MM.1S (cell line): Measurements from ENCODE around the gene SHOC2.

Experiments used
- DNase-seq: peaks from one replicate; pipeline ENCODE4 v3.0.0-alpha.2; 2015
- H2AFZ ChIP-seq: fragments of 300-600 bp; sonication (generic); 2 replicates; pipeline ENCODE4 v1.6.0; 2016; ENCODE audit warnings: antibody characterized with exemption, low read length
- H3F3A ChIP-seq: fragments of 300-600 bp; sonication (generic); 2 replicates; pipeline ENCODE4 v1.6.1; 2016; ENCODE audit warnings: mild to moderate bottlenecking, antibody characterized with exemption, low read length, moderate library complexity, mixed read lengths; ENCODE audit not compliant: insufficient read depth
- H3K27ac ChIP-seq: fragments of 300-600 bp; sonication (generic); 2 replicates; pipeline ENCODE4 v1.5.1; 2016; ENCODE audit warnings: mild to moderate bottlenecking, low read length
- H3K27me3 ChIP-seq: fragments of 300-600 bp; sonication (generic); replicated peaks from 2 replicates; pipeline ENCODE4 v1.6.0; 2016; ENCODE audit warnings: low read length; ENCODE audit not compliant: insufficient read depth
- H3K36me3 ChIP-seq: fragments of 300-600 bp; sonication (generic); replicated peaks from 2 replicates; pipeline ENCODE4 v1.6.1; 2016; ENCODE audit warnings: mild to moderate bottlenecking, low read length, mixed read lengths; ENCODE audit not compliant: insufficient read depth
- H3K4me1 ChIP-seq: fragments of 300-600 bp; sonication (generic); 2 replicates; pipeline ENCODE4 v1.6.1; 2016; ENCODE audit warnings: low read length, mixed read lengths
- H3K4me2 ChIP-seq: fragments of 300-600 bp; sonication (generic); 2 replicates; pipeline ENCODE4 v1.6.0; 2016; ENCODE audit warnings: low read depth, low read length
- H3K4me3 ChIP-seq: fragments of 300-600 bp; sonication (generic); 2 replicates; pipeline ENCODE4 v1.5.1; 2016; ENCODE audit warnings: low read length, mixed read lengths
- H3K79me2 ChIP-seq: fragments of 300-600 bp; sonication (generic); 2 replicates; pipeline ENCODE4 v1.6.1; 2016; ENCODE audit warnings: mixed run types, low read length, mixed read lengths
- H3K9ac ChIP-seq: fragments of 300-600 bp; sonication (generic); 2 replicates; pipeline ENCODE4 v1.6.1; 2016; ENCODE audit warnings: low read length, mixed read lengths
- H3K9me2 ChIP-seq: fragments of 300-600 bp; sonication (generic); replicated peaks from 2 replicates; pipeline ENCODE4 v1.6.1; 2016; ENCODE audit warnings: mild to moderate bottlenecking, low read length, mixed read lengths; ENCODE audit not compliant: insufficient read depth
- H3K9me3 ChIP-seq: fragments of 300-600 bp; sonication (generic); replicated peaks from 2 replicates; pipeline ENCODE4 v1.6.1; 2016; ENCODE audit warnings: mild to moderate bottlenecking, low read length, mixed read lengths; ENCODE audit not compliant: insufficient read depth
- H4K20me1 ChIP-seq: fragments of 300-600 bp; sonication (generic); 2 replicates; pipeline ENCODE4 v1.6.1; 2016; ENCODE audit warnings: mild to moderate bottlenecking, low read length, moderate library complexity, mixed read lengths; ENCODE audit not compliant: insufficient read depth
- EZH2 ChIP-seq: fragments of 300-600 bp; sonication (generic); optimal IDR thresholded peaks from 2 replicates; pipeline ENCODE3; 2017; ENCODE audit warnings: low read depth, mild to moderate bottlenecking, antibody characterized with exemption, low read length, mixed read lengths
- EZH2phosphoT487 ChIP-seq: fragments of 300-600 bp; sonication (generic); IDR thresholded peaks from 2 replicates; pipeline ENCODE4 v1.6.1; 2018; ENCODE audit warnings: antibody characterized with exemption, low read length
- TF ChIP-seq, protein P1 (sequence below): fragments of 300-600 bp; sonication (generic); IDR thresholded peaks from 2 replicates; pipeline ENCODE4 v1.5.1; 2016; ENCODE audit warnings: antibody characterized with exemption, low read length, mixed read lengths

The SHOC2 gene

DNA sequence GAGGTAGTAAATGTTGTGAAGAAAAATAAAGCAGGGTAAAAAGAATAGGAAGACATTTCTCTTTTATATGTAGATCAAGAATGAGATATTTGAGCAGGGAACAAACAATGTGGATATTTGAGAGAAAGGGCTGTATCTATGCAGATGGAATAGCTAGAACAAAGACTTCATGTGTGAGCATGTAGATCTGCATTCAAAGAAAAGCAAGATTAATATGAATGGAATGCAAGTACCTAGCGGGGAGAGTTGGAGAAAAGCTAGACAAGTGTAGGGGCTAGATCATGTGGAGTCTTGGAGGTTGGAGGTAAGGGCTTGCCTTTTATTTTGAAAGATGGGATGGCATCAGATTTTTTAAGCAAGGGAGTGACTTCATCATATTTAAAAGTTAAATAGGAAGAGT lies 27.1 kb downstream of the SHOC2 start:
- no peaks in the 10 kb centered on the region for H3K9me3 ChIP-seq
- no peaks in the 10 kb centered on the region for H3F3A ChIP-seq
- H3K9me2 ChIP-seq: no peaks in the 10 kb centered on the region
- H4K20me1 ChIP-seq: no peaks in the 10 kb centered on the region
- no peak overlapping the region for H3K4me3 ChIP-seq
- H3K27ac ChIP-seq: no peak overlapping the region
- TF ChIP-seq EZH2: no peak
- TF ChIP-seq, protein P1, sequence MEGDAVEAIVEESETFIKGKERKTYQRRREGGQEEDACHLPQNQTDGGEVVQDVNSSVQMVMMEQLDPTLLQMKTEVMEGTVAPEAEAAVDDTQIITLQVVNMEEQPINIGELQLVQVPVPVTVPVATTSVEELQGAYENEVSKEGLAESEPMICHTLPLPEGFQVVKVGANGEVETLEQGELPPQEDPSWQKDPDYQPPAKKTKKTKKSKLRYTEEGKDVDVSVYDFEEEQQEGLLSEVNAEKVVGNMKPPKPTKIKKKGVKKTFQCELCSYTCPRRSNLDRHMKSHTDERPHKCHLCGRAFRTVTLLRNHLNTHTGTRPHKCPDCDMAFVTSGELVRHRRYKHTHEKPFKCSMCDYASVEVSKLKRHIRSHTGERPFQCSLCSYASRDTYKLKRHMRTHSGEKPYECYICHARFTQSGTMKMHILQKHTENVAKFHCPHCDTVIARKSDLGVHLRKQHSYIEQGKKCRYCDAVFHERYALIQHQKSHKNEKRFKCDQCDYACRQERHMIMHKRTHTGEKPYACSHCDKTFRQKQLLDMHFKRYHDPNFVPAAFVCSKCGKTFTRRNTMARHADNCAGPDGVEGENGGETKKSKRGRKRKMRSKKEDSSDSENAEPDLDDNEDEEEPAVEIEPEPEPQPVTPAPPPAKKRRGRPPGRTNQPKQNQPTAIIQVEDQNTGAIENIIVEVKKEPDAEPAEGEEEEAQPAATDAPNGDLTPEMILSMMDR: no peak
- no peak for TF ChIP-seq EZH2phosphoT487
- DNase-seq: no peak
- peaks cover 60% of the 10 kb centered on the region for H3K79me2 ChIP-seq
- H3K9ac ChIP-seq: no peak overlapping the region
- H3K4me2 ChIP-seq: no peak overlapping the region
- 0 out of 2 replicates have a peak, but pooled peaks cover 5% of the 10 kb centered on the region for H3K36me3 ChIP-seq
- no peaks in the 10 kb centered on the region for H3K27me3 ChIP-seq
- H2AFZ ChIP-seq: no peak overlapping the region
- H3K4me1 ChIP-seq: peaks cover 3% of the 10 kb centered on the region; the same call in 1 of the 2 replicates

DNA sequence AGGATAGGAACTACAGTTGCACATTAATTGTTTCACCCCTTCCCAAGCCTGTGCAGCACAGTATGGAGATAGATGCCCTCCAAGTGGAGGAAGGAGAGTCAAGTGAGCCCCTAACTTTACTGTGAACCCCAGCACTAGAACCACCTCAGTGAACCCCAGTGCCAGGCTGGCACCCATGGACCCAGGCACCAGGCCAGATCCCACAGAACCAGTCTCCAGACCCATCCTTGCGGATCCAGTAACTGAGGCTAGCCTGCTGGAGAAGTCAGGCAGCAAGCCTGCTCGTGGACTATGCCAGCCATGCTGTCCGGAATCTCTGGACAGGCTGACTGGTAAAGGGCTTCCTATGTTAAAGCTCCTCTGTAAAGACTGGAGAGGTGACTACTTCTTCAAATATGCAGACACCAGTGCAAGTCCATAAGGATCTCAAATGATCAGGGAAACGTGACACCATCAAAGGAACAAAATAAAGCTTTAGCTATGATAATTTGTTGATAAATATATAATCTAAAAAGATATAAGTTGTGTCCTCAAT lies 27.7 kb downstream of the SHOC2 start:
- Histone ChIP-seq H3K4me1 (peaks cover 3% of the 10 kb centered on the region; the same call in 1 of the 2 replicates), H3K27ac (no peak overlapping the region), H3K9me3 (no peaks in the 10 kb centered on the region), H3K4me2 (no peak overlapping the region), H3K4me3 (no peak overlapping the region), H3K9ac (no peak overlapping the region), H3F3A (no peaks in the 10 kb centered on the region), H3K27me3 (no peaks in the 10 kb centered on the region), H2AFZ (no peak overlapping the region), H3K9me2 (no peaks in the 10 kb centered on the region), H3K79me2 (peaks cover 56% of the 10 kb centered on the region), H4K20me1 (no peaks in the 10 kb centered on the region), H3K36me3 (0 out of 2 replicates have a peak, but pooled peaks cover 5% of the 10 kb centered on the region)
- no peak for DNase-seq
- TF ChIP-seq EZH2phosphoT487 (no peak), EZH2 (no peak)
- TF ChIP-seq, protein P1: no peak

DNA sequence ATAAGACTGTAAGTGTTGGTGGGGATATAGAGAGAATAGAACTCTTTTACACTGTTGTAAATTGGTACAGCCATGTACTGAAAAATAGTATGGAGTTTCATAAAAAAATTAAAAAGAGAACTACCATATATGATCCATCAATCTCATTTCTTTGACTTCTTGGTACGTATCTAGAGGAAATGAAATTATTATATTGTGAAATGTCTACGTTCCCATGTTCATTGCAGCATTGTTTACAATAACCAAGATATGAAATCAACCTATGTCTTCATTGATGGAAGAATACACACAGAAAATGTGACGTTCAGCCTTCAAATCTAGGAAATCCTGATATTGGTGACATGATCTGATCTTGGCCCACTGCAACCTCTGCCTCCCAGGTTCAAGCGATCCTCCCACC lies 32.0 kb downstream of the SHOC2 start:
- Histone ChIP-seq H3K4me3 (no peak overlapping the region), H3K9ac (no peak overlapping the region), H3K79me2 (peaks cover 46% of the 10 kb centered on the region), H2AFZ (no peak overlapping the region), H3K36me3 (no peaks in the 10 kb centered on the region), H3F3A (no peaks in the 10 kb centered on the region), H3K4me2 (no peak overlapping the region), H4K20me1 (no peaks in the 10 kb centered on the region), H3K9me3 (no peaks in the 10 kb centered on the region), H3K9me2 (no peaks in the 10 kb centered on the region), H3K27me3 (no peaks in the 10 kb centered on the region), H3K4me1 (peaks cover 3% of the 10 kb centered on the region; the same call in 1 of the 2 replicates), H3K27ac (no peak overlapping the region)
- no peak for DNase-seq
- no peak for TF ChIP-seq EZH2phosphoT487
- TF ChIP-seq, protein P1: no peak
- no peak for TF ChIP-seq EZH2
